ENCODE results near the gene SULT1A2. TPM values are rescaled to one million over a fixed set of nuclear protein-coding genes. Genes with fewer than 3 reads are reported as not detected.

SULT1A2 gene
- total RNA-seq, 1 experiment from 2014 or later: not detected

DNA sequence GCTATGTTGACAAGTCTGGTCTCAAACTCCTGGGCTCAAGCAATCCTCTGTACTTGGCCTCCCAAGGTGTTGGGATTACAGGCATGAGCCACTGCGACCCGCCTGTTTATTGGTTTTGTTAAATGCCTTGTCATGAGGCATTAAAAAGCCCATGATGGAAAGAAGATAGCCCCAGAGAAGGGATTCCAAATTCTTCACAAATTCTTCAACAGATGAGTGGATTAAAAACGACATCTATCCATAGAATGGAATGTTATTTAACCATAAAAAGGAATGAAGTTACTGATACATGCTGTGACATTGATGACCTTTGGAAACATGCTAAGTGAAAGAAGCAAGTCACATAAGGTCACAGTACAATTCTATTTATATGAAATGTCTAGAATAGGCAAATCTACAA lies 38.4 kb downstream of the SULT1A2 start:
- Histone ChIP-seq H4K20me1 (ENCODE audit: low read length) (no peaks in the 10 kb centered on the region), H3K9me3 (ENCODE audit: low read length) (no peaks in the 10 kb centered on the region), H3K4me2 (ENCODE audit: low read length) (no peak overlapping the region), H3K9me2 (replicated peaks; ENCODE audit: low read length) (no peaks in the 10 kb centered on the region), H3K27me3 (ENCODE audit: low read length) (no peaks in the 10 kb centered on the region), H3F3A (ENCODE audit: low read length, unreplicated experiment) (no peaks in the 10 kb centered on the region), H3K4me3 (ENCODE audit: low read length) (no peak overlapping the region), H3K4me1 (ENCODE audit: insufficient read depth, low read length) (peaks cover 6% of the 10 kb centered on the region; the same call in 1 of the 2 replicates), H3K27ac (ENCODE audit: low read length) (no peak overlapping the region), H3K79me2 (ENCODE audit: low read length) (peaks cover 12% of the 10 kb centered on the region), H2AFZ (ENCODE audit: low read length) (no peak overlapping the region), H3K36me3 (ENCODE audit: low read depth, low read length) (no peaks in the 10 kb centered on the region), H3K9ac (ENCODE audit: low read length) (no peak overlapping the region)
- intact Hi-C loops (cut with micrococcal nuclease): no loop called here
- BruUV-seq (replicated peaks): no TSS peak
- POLR2A ChIA-PET (ENCODE audit: unreplicated experiment): no interaction called here
- no peak for TF ChIP-seq EZH2phosphoT487 (IDR thresholded peaks at IDR 0.05; ENCODE audit: borderline replicate concordance, low read length)
- ATAC-seq (no peak), DNase-seq (no peak)
- CTCF ChIA-PET: no interaction called here

GRCh38 chr16:28556914-28557320 lies 39.9 kb downstream of the SULT1A2 start:
- Histone ChIP-seq H3K4me1 (ENCODE audit: insufficient read depth, low read length) (peaks cover 6% of the 10 kb centered on the region; the same call in 1 of the 2 replicates), H3K9me3 (ENCODE audit: low read length) (no peaks in the 10 kb centered on the region), H3K4me3 (ENCODE audit: low read length) (no peak overlapping the region), H3K9ac (ENCODE audit: low read length) (no peak overlapping the region), H4K20me1 (ENCODE audit: low read length) (no peaks in the 10 kb centered on the region), H3K9me2 (replicated peaks; ENCODE audit: low read length) (no peaks in the 10 kb centered on the region), H3F3A (ENCODE audit: low read length, unreplicated experiment) (no peaks in the 10 kb centered on the region), H3K27me3 (ENCODE audit: low read length) (no peaks in the 10 kb centered on the region), H2AFZ (ENCODE audit: low read length) (no peak overlapping the region), H3K4me2 (ENCODE audit: low read length) (no peak overlapping the region), H3K27ac (ENCODE audit: low read length) (no peak overlapping the region), H3K79me2 (ENCODE audit: low read length) (peaks cover 12% of the 10 kb centered on the region), H3K36me3 (ENCODE audit: low read depth, low read length) (no peaks in the 10 kb centered on the region)
- DNase-seq (no peak), ATAC-seq (no peak)
- no TSS peak for BruUV-seq (replicated peaks)
- TF ChIP-seq, protein P1, sequence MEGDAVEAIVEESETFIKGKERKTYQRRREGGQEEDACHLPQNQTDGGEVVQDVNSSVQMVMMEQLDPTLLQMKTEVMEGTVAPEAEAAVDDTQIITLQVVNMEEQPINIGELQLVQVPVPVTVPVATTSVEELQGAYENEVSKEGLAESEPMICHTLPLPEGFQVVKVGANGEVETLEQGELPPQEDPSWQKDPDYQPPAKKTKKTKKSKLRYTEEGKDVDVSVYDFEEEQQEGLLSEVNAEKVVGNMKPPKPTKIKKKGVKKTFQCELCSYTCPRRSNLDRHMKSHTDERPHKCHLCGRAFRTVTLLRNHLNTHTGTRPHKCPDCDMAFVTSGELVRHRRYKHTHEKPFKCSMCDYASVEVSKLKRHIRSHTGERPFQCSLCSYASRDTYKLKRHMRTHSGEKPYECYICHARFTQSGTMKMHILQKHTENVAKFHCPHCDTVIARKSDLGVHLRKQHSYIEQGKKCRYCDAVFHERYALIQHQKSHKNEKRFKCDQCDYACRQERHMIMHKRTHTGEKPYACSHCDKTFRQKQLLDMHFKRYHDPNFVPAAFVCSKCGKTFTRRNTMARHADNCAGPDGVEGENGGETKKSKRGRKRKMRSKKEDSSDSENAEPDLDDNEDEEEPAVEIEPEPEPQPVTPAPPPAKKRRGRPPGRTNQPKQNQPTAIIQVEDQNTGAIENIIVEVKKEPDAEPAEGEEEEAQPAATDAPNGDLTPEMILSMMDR (conservative IDR thresholded peaks at IDR 0.05; ENCODE audit: low read depth, low read length): no peak
- TF ChIP-seq EZH2phosphoT487 (IDR thresholded peaks at IDR 0.05; ENCODE audit: borderline replicate concordance, low read length) (no peak), EZH2 (IDR thresholded peaks at IDR 0.05; ENCODE audit: low read length, unreplicated experiment) (no peak)
- POLR2A ChIA-PET (ENCODE audit: unreplicated experiment): no interaction called here
- intact Hi-C loops (cut with micrococcal nuclease): no loop called here
- CTCF ChIA-PET: no interaction called here

DNA sequence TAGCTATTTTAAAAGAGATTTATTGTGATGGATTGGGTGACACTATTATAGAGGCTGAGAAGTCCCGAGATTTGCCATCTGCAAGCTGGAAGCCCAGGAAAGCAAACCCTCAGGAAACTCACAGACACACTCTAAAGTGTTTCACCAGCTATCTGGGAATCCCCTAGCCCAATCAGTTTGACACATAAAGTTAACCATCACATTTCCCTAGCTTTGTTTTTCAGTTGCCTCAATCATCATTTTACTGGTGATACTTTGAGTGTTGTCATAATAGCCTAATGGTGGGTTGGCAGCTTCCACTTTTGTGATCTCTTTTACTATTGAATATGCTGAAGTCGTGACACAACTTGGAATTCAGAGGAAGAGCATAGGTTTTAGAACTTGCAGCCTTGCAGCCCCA lies 41.3 kb downstream of the SULT1A2 start:
- H2AFZ ChIP-seq (ENCODE audit: low read length): no peak overlapping the region
- H3F3A ChIP-seq (ENCODE audit: low read length, unreplicated experiment): no peaks in the 10 kb centered on the region
- H3K9me3 ChIP-seq (ENCODE audit: low read length): no peaks in the 10 kb centered on the region
- ATAC-seq (no peak), DNase-seq (no peak)
- no peaks in the 10 kb centered on the region for H3K36me3 ChIP-seq (ENCODE audit: low read depth, low read length)
- peaks cover 12% of the 10 kb centered on the region for H3K79me2 ChIP-seq (ENCODE audit: low read length)
- H3K4me1 ChIP-seq (ENCODE audit: insufficient read depth, low read length): peaks cover 6% of the 10 kb centered on the region; the same call in 1 of the 2 replicates
- H3K9me2 ChIP-seq (replicated peaks; ENCODE audit: low read length): no peaks in the 10 kb centered on the region
- no peak overlapping the region for H3K9ac ChIP-seq (ENCODE audit: low read length)
- no peak overlapping the region for H3K27ac ChIP-seq (ENCODE audit: low read length)
- H3K27me3 ChIP-seq (ENCODE audit: low read length): no peaks in the 10 kb centered on the region
- no peak overlapping the region for H3K4me3 ChIP-seq (ENCODE audit: low read length)
- TF ChIP-seq, protein P1 (conservative IDR thresholded peaks at IDR 0.05; ENCODE audit: low read depth, low read length): no peak
- no peak for TF ChIP-seq EZH2 (IDR thresholded peaks at IDR 0.05; ENCODE audit: low read length, unreplicated experiment)
- no peak for TF ChIP-seq EZH2phosphoT487 (IDR thresholded peaks at IDR 0.05; ENCODE audit: borderline replicate concordance, low read length)
- no peak overlapping the region for H3K4me2 ChIP-seq (ENCODE audit: low read length)
- BruUV-seq (replicated peaks): no TSS peak
- ChIA-PET CTCF (no interaction called here), POLR2A (ENCODE audit: unreplicated experiment) (no interaction called here)
- intact Hi-C loops (cut with micrococcal nuclease): no loop called here
- no peaks in the 10 kb centered on the region for H4K20me1 ChIP-seq (ENCODE audit: low read length)

All from PC-3 (cell line).